Uterus (tissue), 4 donors: Measurements from ENCODE around the gene ACAP3. TPM values are rescaled to one million over a fixed set of nuclear protein-coding genes. Genes with fewer than 3 reads are reported as not detected.

Experiments
- DNase-seq, 2 donors: peaks; one replicate each; pipeline ENCODE4 v3.0.0-alpha.2; 2019 to 2020
- H3K27ac ChIP-seq, 2 donors: fragments of 200-600 bp; sonication (generic); 1 replicate in 1 of 2; 2 replicates in 1 of 2; pipeline ENCODE4 v1.5.1; 2016 to 2018
- H3K27me3 ChIP-seq, 2 donors: fragments of 200-600 bp; sonication (generic); one replicate each; pipeline ENCODE4 v1.5.1; 2018 to 2019; ENCODE audit warnings: control low read depth in 1 of 2
- H3K36me3 ChIP-seq, 2 donors: fragments of 200-600 bp; sonication (generic); one replicate each; pipeline ENCODE4 v1.5.1; 2019; ENCODE audit warnings: control low read depth in 1 of 2
- H3K4me1 ChIP-seq, 2 donors: fragments of 200-600 bp; sonication (generic); one replicate each; pipeline ENCODE4 v1.5.1; 2018 to 2019; ENCODE audit warnings: control low read depth in 1 of 2
- H3K4me3 ChIP-seq, 2 donors: fragments of 200-600 bp; sonication (generic); 1 replicate in 1 of 2; 2 replicates in 1 of 2; pipeline ENCODE4 v1.5.1; 2018 to 2019; ENCODE audit warnings: mild to moderate bottlenecking in 1 of 2
- H3K9me3 ChIP-seq, 2 donors: fragments of 200-600 bp; sonication (generic); one replicate each; pipeline ENCODE4 v1.5.1; 2019; ENCODE audit warnings: control low read depth in 1 of 2
- CTCF ChIP-seq, 4 experiments: fragments of 200-600 bp in 2 of 4; fragments of 450-650 bp in 2 of 4; sonication (generic) in 2 of 4; IDR thresholded peaks; one replicate each; pipeline ENCODE4 v1.5.1; 2016 to 2019; ENCODE audit warnings: antibody characterized with exemption in 4 of 4, mild to moderate bottlenecking in 2 of 4, moderate library complexity in 1 of 4
- POLR2A ChIP-seq, 2 donors: fragments of 450-650 bp; IDR thresholded peaks; one replicate each; pipeline ENCODE4 v1.6.1; 2016; ENCODE audit warnings: antibody characterized with exemption in 2 of 2, mild to moderate bottlenecking in 1 of 2, moderate library complexity in 1 of 2
- intact Hi-C: fragments of 100-400 bp; cut with DNase I; formaldehyde crosslinking; loops from one replicate; pipeline ENCODE4 v1.15.1; 2023; ENCODE audit warnings: low total_unique reads
- total RNA-seq, 4 donors: library from RNA; depleted of rRNA in 3 of 4; stranded (reverse); fragments of >200 nt in 3 of 4; gene quantifications; one replicate each; pipeline versions ENCODE4 v1.1.0 to v1.2.4, GENCODE V29; 2014 to 2023
- donor health status: DM: yes; HTN: yes; CAD: no.

ACAP3 gene
- total RNA-seq, 4 donors from 2014 or later: 11.2 to 98.5 (median 44.0) TPM

GRCh38 chr1:1324084-1324523 is 16.4 kb upstream of the ACAP3 start:
- intact Hi-C loops: no loop called here
- H3K27ac ChIP-seq: peak overlapping the region; percentile 89 to 91
- no peaks in the 10 kb centered on the region for H3K9me3 ChIP-seq
- H3K4me3 ChIP-seq: peak overlapping the region; percentile 83 to 98
- no peak for DNase-seq
- H3K36me3 ChIP-seq: no peaks in the 10 kb centered on the region
- H3K4me1 ChIP-seq: peaks cover 11 to 60% of the 10 kb centered on the region in 2 donors
- TF ChIP-seq POLR2A (IDR thresholded peaks at IDR 0.05) (no peak), CTCF (IDR thresholded peaks at IDR 0.05) (no peak)
- no peaks in the 10 kb centered on the region for H3K27me3 ChIP-seq

- intact Hi-C loops: no loop called here
- no peaks in the 10 kb centered on the region for H3K9me3 ChIP-seq
- no peak overlapping the region for H3K4me3 ChIP-seq
- H3K36me3 ChIP-seq: no peaks in the 10 kb centered on the region
- no peaks in the 10 kb centered on the region for H3K27me3 ChIP-seq
- peaks cover 18 to 65% of the 10 kb centered on the region in 2 donors for H3K4me1 ChIP-seq
- TF ChIP-seq CTCF (IDR thresholded peaks at IDR 0.05) (no peak), POLR2A (IDR thresholded peaks at IDR 0.05) (no peak)
- no peak overlapping the region for H3K27ac ChIP-seq
- DNase-seq: no peak
Observed at GRCh38 chr1:1322952-1323351, 15.2 kb upstream of the ACAP3 start.

GRCh38 chr1:1322418-1322817 is 14.7 kb upstream of the ACAP3 start:
- Histone ChIP-seq H3K27me3 (no peaks in the 10 kb centered on the region), H3K4me1 (peaks cover 22 to 65% of the 10 kb centered on the region in 2 donors), H3K27ac (peak overlapping the region in 1 of 2 donors; percentile 91), H3K36me3 (no peaks in the 10 kb centered on the region), H3K4me3 (no peak overlapping the region), H3K9me3 (no peaks in the 10 kb centered on the region)
- DNase-seq: no peak
- no peak for TF ChIP-seq POLR2A (IDR thresholded peaks at IDR 0.05)
- no peak for TF ChIP-seq CTCF (IDR thresholded peaks at IDR 0.05)
- intact Hi-C loops: no loop called here

GRCh38 chr1:1321477-1321876 is 13.7 kb upstream of the ACAP3 start:
- Histone ChIP-seq H3K4me3 (no peak overlapping the region), H3K36me3 (no peaks in the 10 kb centered on the region), H3K27me3 (no peaks in the 10 kb centered on the region), H3K27ac (peak overlapping the region; percentile 91 to 96), H3K9me3 (no peaks in the 10 kb centered on the region), H3K4me1 (peaks cover 28 to 64% of the 10 kb centered on the region in 2 donors)
- no peak for DNase-seq
- no peak for TF ChIP-seq POLR2A (IDR thresholded peaks at IDR 0.05)
- TF ChIP-seq CTCF (IDR thresholded peaks at IDR 0.05): no peak
- intact Hi-C loops: no loop called here

GRCh38 chr1:1320666-1321448 is 13.1 kb upstream of the ACAP3 start:
- Histone ChIP-seq H3K4me3 (no peak overlapping the region), H3K36me3 (no peaks in the 10 kb centered on the region), H3K4me1 (peaks cover 28 to 58% of the 10 kb centered on the region in 2 donors), H3K27ac (peak overlapping the region; percentile 91 to 96), H3K9me3 (no peaks in the 10 kb centered on the region), H3K27me3 (no peaks in the 10 kb centered on the region)
- no peak for DNase-seq
- no peak for TF ChIP-seq POLR2A (IDR thresholded peaks at IDR 0.05)
- no peak for TF ChIP-seq CTCF (IDR thresholded peaks at IDR 0.05)
- intact Hi-C loops: no loop called here
